ENCODE measurements around the gene DMXL2.
"Not testable (repeated sequence)": the region's sequence is repeated elsewhere in the genome, so short reads cannot be mapped to it uniquely, and the experiment has no call there.

The DMXL2 gene

DNA sequence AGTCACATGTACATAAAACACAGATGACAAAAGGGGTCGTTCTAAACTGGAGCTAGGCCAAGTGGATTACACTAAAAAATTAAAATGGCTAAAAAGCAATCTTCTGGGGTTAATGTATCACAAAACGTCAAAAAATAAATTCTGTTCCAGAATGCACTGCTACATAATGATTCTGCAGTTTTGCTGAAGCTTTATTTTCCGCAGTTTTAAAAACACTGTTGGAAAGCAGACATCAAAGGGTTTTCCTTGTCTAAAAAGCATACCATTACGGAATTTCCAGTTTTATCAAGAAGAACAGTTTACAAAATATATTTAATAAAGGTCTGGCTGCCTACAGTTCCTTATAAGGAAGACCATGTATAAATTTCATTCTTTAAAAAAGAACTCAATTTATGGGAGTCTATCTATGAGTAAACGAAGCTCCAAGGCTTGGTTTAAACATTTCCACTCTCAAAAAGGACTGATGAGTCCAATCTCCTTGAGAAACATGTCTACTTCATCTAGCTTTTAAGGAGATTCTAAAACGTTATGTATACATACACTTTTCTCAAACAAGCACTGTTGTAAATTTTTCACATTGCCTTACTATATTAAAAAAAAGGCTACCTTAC, 1.3 kb downstream of the DMXL2 start:
- TF ChIP-seq, protein P1, sequence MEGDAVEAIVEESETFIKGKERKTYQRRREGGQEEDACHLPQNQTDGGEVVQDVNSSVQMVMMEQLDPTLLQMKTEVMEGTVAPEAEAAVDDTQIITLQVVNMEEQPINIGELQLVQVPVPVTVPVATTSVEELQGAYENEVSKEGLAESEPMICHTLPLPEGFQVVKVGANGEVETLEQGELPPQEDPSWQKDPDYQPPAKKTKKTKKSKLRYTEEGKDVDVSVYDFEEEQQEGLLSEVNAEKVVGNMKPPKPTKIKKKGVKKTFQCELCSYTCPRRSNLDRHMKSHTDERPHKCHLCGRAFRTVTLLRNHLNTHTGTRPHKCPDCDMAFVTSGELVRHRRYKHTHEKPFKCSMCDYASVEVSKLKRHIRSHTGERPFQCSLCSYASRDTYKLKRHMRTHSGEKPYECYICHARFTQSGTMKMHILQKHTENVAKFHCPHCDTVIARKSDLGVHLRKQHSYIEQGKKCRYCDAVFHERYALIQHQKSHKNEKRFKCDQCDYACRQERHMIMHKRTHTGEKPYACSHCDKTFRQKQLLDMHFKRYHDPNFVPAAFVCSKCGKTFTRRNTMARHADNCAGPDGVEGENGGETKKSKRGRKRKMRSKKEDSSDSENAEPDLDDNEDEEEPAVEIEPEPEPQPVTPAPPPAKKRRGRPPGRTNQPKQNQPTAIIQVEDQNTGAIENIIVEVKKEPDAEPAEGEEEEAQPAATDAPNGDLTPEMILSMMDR (IDR thresholded peaks at IDR 0.05; ENCODE audit: low read depth, low read length), result no peak
- DNase-seq (ENCODE audit: extremely low read depth, low read depth), result no peak

DNA sequence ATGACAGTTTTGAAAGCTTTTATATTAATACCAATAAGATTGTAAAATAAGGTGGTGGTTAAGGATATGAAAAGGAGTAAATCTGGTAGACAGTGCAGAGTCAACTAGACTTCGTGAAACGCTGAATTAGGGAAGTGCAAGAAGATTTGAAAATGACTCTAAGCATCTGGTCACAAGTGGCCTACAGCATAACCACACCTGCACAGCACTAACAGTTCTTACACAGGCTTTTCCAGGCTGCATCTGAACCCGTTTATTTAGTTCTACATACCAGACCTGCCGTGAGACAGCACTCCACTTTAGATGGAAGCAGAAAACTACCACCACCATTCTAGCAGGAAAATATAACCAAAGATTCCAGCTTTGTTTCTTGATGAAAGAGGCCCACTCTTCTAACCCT, 1.9 kb downstream of the DMXL2 start:
- TF ChIP-seq, protein P1 (IDR thresholded peaks at IDR 0.05; ENCODE audit: low read depth, low read length), result no peak
- DNase-seq (ENCODE audit: extremely low read depth, low read depth), result no peak

DNA sequence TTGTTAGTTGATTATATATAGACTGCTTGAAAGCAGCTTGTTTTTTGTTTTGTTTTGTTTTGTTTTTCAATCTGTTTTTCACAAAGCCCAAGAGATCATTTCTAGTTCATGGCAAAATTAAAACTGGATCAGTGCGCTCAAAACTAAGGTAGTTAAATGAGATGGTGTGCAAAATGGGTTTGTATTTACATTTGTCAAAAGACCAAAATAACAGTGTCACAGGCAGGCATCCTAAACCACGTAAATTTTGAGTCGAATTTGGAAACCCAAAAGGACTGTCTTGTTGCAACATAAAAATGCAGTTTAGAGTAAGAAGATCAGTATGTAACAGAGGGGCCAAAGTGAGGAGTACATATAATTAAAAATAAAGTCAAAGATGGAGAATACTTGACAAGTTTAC, 2.4 kb downstream of the DMXL2 start:
- TF ChIP-seq, protein P1 (IDR thresholded peaks at IDR 0.05; ENCODE audit: low read depth, low read length), result no peak
- no peak for DNase-seq (ENCODE audit: extremely low read depth, low read depth)

GRCh38 chr15:51619331-51620035, 3.1 kb downstream of the DMXL2 start:
- TF ChIP-seq, protein P1 (IDR thresholded peaks at IDR 0.05; ENCODE audit: low read depth, low read length), result no peak

GRCh38 chr15:51617886-51618285, 4.7 kb downstream of the DMXL2 start:
- DNase-seq (ENCODE audit: extremely low read depth, low read depth), result no peak
- TF ChIP-seq, protein P1 (IDR thresholded peaks at IDR 0.05; ENCODE audit: low read depth, low read length), result no peak

More at GRCh38 chr15:51619331-51620035, 3.1 kb downstream of the DMXL2 start:
- no peak for DNase-seq (ENCODE audit: extremely low read depth, low read depth)

DNA sequence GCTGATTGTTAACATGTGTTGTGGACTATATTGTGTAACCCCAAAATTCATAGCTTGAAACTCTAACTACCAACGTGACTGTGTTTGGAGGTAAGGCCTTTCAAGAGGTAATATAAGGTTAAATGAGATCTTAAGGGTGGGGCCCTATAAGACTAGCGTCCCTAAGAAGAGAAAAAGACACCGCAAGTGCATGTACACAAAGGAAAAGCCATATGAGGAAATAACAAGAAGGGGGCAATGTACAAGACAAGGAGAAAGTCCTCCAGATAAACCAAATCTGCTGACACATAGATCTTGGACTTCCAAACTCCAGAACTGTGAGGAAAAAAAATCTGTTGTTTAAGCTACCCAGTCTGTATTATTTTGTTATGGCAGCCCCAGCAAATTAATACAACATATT, 8.6 kb downstream of the DMXL2 start:
- TF ChIP-seq, protein P1 (IDR thresholded peaks at IDR 0.05; ENCODE audit: low read depth, low read length), result no peak
- no peak for DNase-seq (ENCODE audit: extremely low read depth, low read depth)

GRCh38 chr15:51612669-51613068, 9.9 kb downstream of the DMXL2 start:
- DNase-seq (ENCODE audit: extremely low read depth, low read depth), result not testable (repeated sequence)

DNA sequence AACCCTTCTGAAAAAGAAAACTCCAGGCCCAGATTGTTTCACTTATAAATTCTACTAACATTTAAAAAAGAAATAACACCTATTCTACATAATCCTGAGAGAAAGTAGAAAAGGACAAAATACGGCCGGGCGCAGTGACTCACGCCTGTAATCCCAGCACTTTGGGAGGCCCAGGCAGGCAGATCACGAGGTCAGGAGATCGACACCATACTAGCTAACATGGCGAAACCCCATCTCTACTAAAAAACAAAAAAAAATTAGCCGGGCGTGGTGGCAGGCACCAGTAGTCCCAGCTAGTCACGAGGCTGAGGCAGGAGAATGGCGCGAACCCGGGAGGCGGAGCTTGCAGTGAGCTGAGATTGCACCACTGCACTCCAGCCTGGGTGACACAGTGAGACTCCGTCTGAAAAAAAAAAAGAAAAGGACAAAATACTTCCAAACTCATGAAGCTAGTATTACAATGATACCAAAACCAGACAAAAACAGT, 19.1 kb downstream of the DMXL2 start:
- DNase-seq (ENCODE audit: extremely low read depth, low read depth), result not testable (repeated sequence)
